ENCODE measurements around the gene SLC26A6. TPM values are rescaled to one million over a fixed set of nuclear protein-coding genes. Genes with fewer than 3 reads are reported as not detected.

Gene SLC26A6
- total RNA-seq, 1 experiment from 2014 or later = 58.9 TPM

GRCh38 chr3:48661501-48662144 is 26.4 kb upstream of the SLC26A6 start (continued):
- peak; percentile 100 for TF ChIP-seq ZNF281 (CRISPR knock-in tag; IDR thresholded peaks at IDR 0.05)
- TF ChIP-seq AR (CRISPR knock-in tag; IDR thresholded peaks at IDR 0.05) = no peak
- peak; percentile 99 for TF ChIP-seq ATF1 (CRISPR knock-in tag; IDR thresholded peaks at IDR 0.05)
- peak; percentile 51 for TF ChIP-seq ZNF423 (CRISPR knock-in tag; IDR thresholded peaks at IDR 0.05)
- no peak for TF ChIP-seq SOX15 (CRISPR knock-in tag; IDR thresholded peaks at IDR 0.05)
- TF ChIP-seq, protein P1, sequence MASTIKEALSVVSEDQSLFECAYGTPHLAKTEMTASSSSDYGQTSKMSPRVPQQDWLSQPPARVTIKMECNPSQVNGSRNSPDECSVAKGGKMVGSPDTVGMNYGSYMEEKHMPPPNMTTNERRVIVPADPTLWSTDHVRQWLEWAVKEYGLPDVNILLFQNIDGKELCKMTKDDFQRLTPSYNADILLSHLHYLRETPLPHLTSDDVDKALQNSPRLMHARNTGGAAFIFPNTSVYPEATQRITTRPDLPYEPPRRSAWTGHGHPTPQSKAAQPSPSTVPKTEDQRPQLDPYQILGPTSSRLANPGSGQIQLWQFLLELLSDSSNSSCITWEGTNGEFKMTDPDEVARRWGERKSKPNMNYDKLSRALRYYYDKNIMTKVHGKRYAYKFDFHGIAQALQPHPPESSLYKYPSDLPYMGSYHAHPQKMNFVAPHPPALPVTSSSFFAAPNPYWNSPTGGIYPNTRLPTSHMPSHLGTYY (CRISPR knock-in tag; IDR thresholded peaks at IDR 0.05) = peak; percentile 87; the same call in 1 of the 2 replicates
- peak; percentile 96 for TF ChIP-seq USF1 (CRISPR knock-in tag; IDR thresholded peaks at IDR 0.05)
- TF ChIP-seq MYBL2 (CRISPR knock-in tag; IDR thresholded peaks at IDR 0.05) = peak; percentile 99
- TF ChIP-seq GRHL2 (CRISPR knock-in tag; IDR thresholded peaks at IDR 0.05; ENCODE audit: insufficient replicate concordance, severe bottlenecking) = no peak
- peak; percentile 95 for TF ChIP-seq ZNF121 (CRISPR knock-in tag; IDR thresholded peaks at IDR 0.05)

GRCh38 chr3:48660800-48661400 is 25.6 kb upstream of the SLC26A6 start:
- peaks cover 22% of the 10 kb centered on the region for H3K4me1 Mint-ChIP-seq
- ATAC-seq (no peak), DNase-seq (ENCODE audit: low spot score) (no peak)
- H3K36me3 Mint-ChIP-seq = peaks cover 22% of the 10 kb centered on the region
- peak overlapping the region; percentile 74 for H3K4me3 Mint-ChIP-seq
- ChIA-PET CTCF (interaction anchor here (2.0 to 5.2 kb wide), 4 partner anchors 25 to 347 kb away, joined by 9 to 51 read pairs (median 20); partner anchors contain the start of genes NCKIPSD, SLC26A6 and WDR6), POLR2A (interaction anchor here (1.3 to 4.4 kb wide), 3 partner anchors 26 to 56 kb away, joined by 5 to 41 read pairs (median 7); partner anchors contain the start of genes IP6K2, SLC26A6 and UQCRC1)
- H3K9me3 Mint-ChIP-seq = peaks cover 6% of the 10 kb centered on the region; the same call in 1 of the 2 replicates
- TF ChIP-seq NFYB (CRISPR knock-in tag; conservative IDR thresholded peaks at IDR 0.05; ENCODE audit: low read depth) (no peak), TCF7 (CRISPR knock-in tag; IDR thresholded peaks at IDR 0.05; ENCODE audit: low read depth) (0 out of 2 replicates have a peak, but pooled peaks have one; percentile 56), CREM (CRISPR knock-in tag; IDR thresholded peaks at IDR 0.05) (no peak)
- H3K27ac Mint-ChIP-seq = no peak overlapping the region
- H3K27me3 Mint-ChIP-seq (ENCODE audit: low read depth) = no peaks in the 10 kb centered on the region

- Mint-ChIP-seq H3K9me3 (peaks cover 6% of the 10 kb centered on the region; the same call in 1 of the 2 replicates), H3K4me1 (peaks cover 13% of the 10 kb centered on the region), H3K27ac (peak overlapping the region; percentile 78), H3K36me3 (peaks cover 44% of the 10 kb centered on the region), H3K4me3 (peak overlapping the region; percentile 48), H3K27me3 (ENCODE audit: low read depth) (peaks cover 4% of the 10 kb centered on the region; the same call in 1 of the 2 replicates)
- ATAC-seq = peak; percentile 1; the same call in 1 of the 2 replicates
- CTCF ChIA-PET = interaction anchor here (0.6 to 4.6 kb wide), 13 partner anchors 8 to 350 kb away, joined by 3 to 46 read pairs (median 3); partner anchors contain the start of genes NCKIPSD, PFKFB4, SLC26A6 and UQCRC1
- no peak for DNase-seq (ENCODE audit: low spot score)
- POLR2A ChIA-PET = interaction anchor here (0.8 to 2.5 kb wide), 2 partner anchors 22 to 100 kb away, joined by 3 to 13 read pairs; partner anchors contain the start of genes PFKFB4 and SLC26A6
- TF ChIP-seq NR3C1 (CRISPR knock-in tag; conservative IDR thresholded peaks at IDR 0.05; ENCODE audit: low read depth) (0 out of 2 replicates have a peak, but pooled peaks have one; percentile 3), NR2C2 (CRISPR knock-in tag; IDR thresholded peaks at IDR 0.05) (0 out of 2 replicates have a peak, but pooled peaks have one; percentile 18), ZNF416 (CRISPR knock-in tag; IDR thresholded peaks at IDR 0.05) (no peak), JUN (CRISPR knock-in tag; IDR thresholded peaks at IDR 0.05) (0 out of 2 replicates have a peak, but pooled peaks have one; percentile 2), ELF4 (CRISPR knock-in tag; IDR thresholded peaks at IDR 0.05; ENCODE audit: low read depth) (0 out of 2 replicates have a peak, but pooled peaks have one; percentile 44), NFATC4 (CRISPR knock-in tag; IDR thresholded peaks at IDR 0.05) (no peak), ZNF121 (CRISPR knock-in tag; IDR thresholded peaks at IDR 0.05) (no peak), E2F5 (CRISPR knock-in tag; IDR thresholded peaks at IDR 0.05) (peak; percentile 21; the same call in 1 of the 2 replicates)
- TF ChIP-seq, protein P2, sequence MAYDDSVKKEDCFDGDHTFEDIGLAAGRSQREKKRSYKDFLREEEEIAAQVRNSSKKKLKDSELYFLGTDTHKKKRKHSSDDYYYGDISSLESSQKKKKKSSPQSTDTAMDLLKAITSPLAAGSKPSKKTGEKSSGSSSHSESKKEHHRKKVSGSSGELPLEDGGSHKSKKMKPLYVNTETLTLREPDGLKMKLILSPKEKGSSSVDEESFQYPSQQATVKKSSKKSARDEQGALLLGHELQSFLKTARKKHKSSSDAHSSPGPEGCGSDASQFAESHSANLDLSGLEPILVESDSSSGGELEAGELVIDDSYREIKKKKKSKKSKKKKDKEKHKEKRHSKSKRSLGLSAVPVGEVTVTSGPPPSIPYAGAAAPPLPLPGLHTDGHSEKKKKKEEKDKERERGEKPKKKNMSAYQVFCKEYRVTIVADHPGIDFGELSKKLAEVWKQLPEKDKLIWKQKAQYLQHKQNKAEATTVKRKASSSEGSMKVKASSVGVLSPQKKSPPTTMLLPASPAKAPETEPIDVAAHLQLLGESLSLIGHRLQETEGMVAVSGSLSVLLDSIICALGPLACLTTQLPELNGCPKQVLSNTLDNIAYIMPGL (CRISPR knock-in tag; IDR thresholded peaks at IDR 0.05) = 0 out of 2 replicates have a peak, but pooled peaks have one; percentile 7
These were observed 21.6 kb upstream of the SLC26A6 start for GRCh38 chr3:48656841-48657281.

Data from WTC11 (cell line).